22Rv1 (cell line): ENCODE measurements around the gene NPTXR.

Experiments used
- CTCF ChIP-seq: fragments of 450-650 bp; IDR thresholded peaks from 2 replicates; pipeline ENCODE4 v1.5.1; 2017; ENCODE audit warnings: mild to moderate bottlenecking
- ZFX ChIP-seq: fragments of 450-650 bp; IDR thresholded peaks from 2 replicates; pipeline ENCODE4 v1.6.1; 2017; ENCODE audit warnings: antibody characterized with exemption, borderline replicate concordance

- TF ChIP-seq CTCF (no peak), ZFX (no peak)
These were observed 631 bp upstream of the NPTXR start for GRCh38 chr22:38844315-38845003.
